Measurements from ENCODE around the gene HIC1. TPM values are rescaled to one million over a fixed set of nuclear protein-coding genes. Genes with fewer than 3 reads are reported as not detected.
"Not testable (repeated sequence)": the region's sequence is repeated elsewhere in the genome, so short reads cannot be mapped to it uniquely, and the experiment has no call there.

Gene HIC1
- total and polyA plus RNA-seq, 7 donors: 1.6 to 44.9 (median 10.4) TPM

GRCh38 chr17:2011411-2012371 is 43.2 kb upstream of the HIC1 start:
- Histone ChIP-seq H3K9me3 (peaks cover 0 to 4% (median 0%) of the 10 kb centered on the region in 4 donors), H3K4me1 (no peaks in the 10 kb centered on the region), H3K4me3 (no peak overlapping the region), H3K36me3 (no peaks in the 10 kb centered on the region), H3K27ac (peak overlapping the region; percentile 4 to 62 (median 24)), H3K27me3 (peaks cover 0 to 8% (median 0%) of the 10 kb centered on the region in 3 donors)
- DNase-seq: no peak
- TF ChIP-seq POLR2AphosphoS5 (IDR thresholded peaks at IDR 0.05) (no peak), CTCF (IDR thresholded peaks at IDR 0.05) (no peak), POLR2A (IDR thresholded peaks at IDR 0.05) (no peak), EP300 (IDR thresholded peaks at IDR 0.05) (no peak)
- 36 to 47% methylated on average over 24 of the region's 24 CpGs for WGBS, 2 donors
- intact Hi-C loops (cut with DNase I): no loop called here

- DNase-seq: no peak
- intact Hi-C loops (cut with DNase I): no loop called here
- peak overlapping the region in 2 of 4 donors; percentile 23 to 62 for H3K27ac ChIP-seq
- peaks cover 0 to 16% (median 0%) of the 10 kb centered on the region in 3 donors for H3K27me3 ChIP-seq
- no peaks in the 10 kb centered on the region for H3K36me3 ChIP-seq
- H3K4me3 ChIP-seq: no peak overlapping the region
- TF ChIP-seq POLR2AphosphoS5 (IDR thresholded peaks at IDR 0.05): no peak
- no peak for TF ChIP-seq EP300 (IDR thresholded peaks at IDR 0.05)
- TF ChIP-seq CTCF (IDR thresholded peaks at IDR 0.05): no peak
- TF ChIP-seq POLR2A (IDR thresholded peaks at IDR 0.05): no peak
- WGBS, 2 donors: 93 to 96% methylated on average over 4 of the region's 4 CpGs
- H3K9me3 ChIP-seq: peaks cover 0 to 4% (median 0%) of the 10 kb centered on the region in 4 donors
- no peaks in the 10 kb centered on the region for H3K4me1 ChIP-seq
Measured at GRCh38 chr17:2012499-2012898, 42.4 kb upstream of the HIC1 start.

GRCh38 chr17:2013220-2013993 is 41.5 kb upstream of the HIC1 start:
- DNase-seq; H3K36me3 ChIP-seq; H3K4me3 ChIP-seq; intact Hi-C loops (cut with DNase I); H3K27ac ChIP-seq; H3K4me1 ChIP-seq; H3K9me3 ChIP-seq: not testable (repeated sequence)
- 96 to 98% methylated on average over 6 of the region's 6 CpGs for WGBS, 2 donors
- H3K27me3 ChIP-seq: peaks cover 0 to 25% (median 0%) of the 10 kb centered on the region in 3 donors

- TF ChIP-seq CTCF (IDR thresholded peaks at IDR 0.05): no peak
- TF ChIP-seq POLR2AphosphoS5 (IDR thresholded peaks at IDR 0.05): no peak
- no peak for TF ChIP-seq POLR2A (IDR thresholded peaks at IDR 0.05)
- no peak for TF ChIP-seq EP300 (IDR thresholded peaks at IDR 0.05)
- WGBS, 2 donors: 98 to 100% methylated on average over 1 of the region's 1 CpG
- intact Hi-C loops (cut with DNase I): no loop called here
- Histone ChIP-seq H3K4me3 (no peak overlapping the region), H3K9me3 (peaks cover 0 to 4% (median 0%) of the 10 kb centered on the region in 4 donors), H3K36me3 (no peaks in the 10 kb centered on the region), H3K27ac (no peak overlapping the region), H3K4me1 (no peaks in the 10 kb centered on the region), H3K27me3 (peaks cover 0 to 28% (median 0%) of the 10 kb centered on the region in 3 donors)
- DNase-seq: no peak
Measured at GRCh38 chr17:2013994-2014317, 40.9 kb upstream of the HIC1 start.

- no peak overlapping the region for H3K4me3 ChIP-seq
- H3K9me3 ChIP-seq: peaks cover 0 to 4% (median 0%) of the 10 kb centered on the region in 4 donors
- H3K27me3 ChIP-seq: peaks cover 0 to 28% (median 0%) of the 10 kb centered on the region in 3 donors
- no peak for DNase-seq
- intact Hi-C loops (cut with DNase I): no loop called here
- no peak overlapping the region for H3K27ac ChIP-seq
- TF ChIP-seq CTCF (IDR thresholded peaks at IDR 0.05) (no peak), POLR2A (IDR thresholded peaks at IDR 0.05) (no peak), EP300 (IDR thresholded peaks at IDR 0.05) (no peak), POLR2AphosphoS5 (IDR thresholded peaks at IDR 0.05) (no peak)
- no peaks in the 10 kb centered on the region for H3K4me1 ChIP-seq
- WGBS, 2 donors: 86 to 91% methylated on average over 14 of the region's 14 CpGs
- H3K36me3 ChIP-seq: no peaks in the 10 kb centered on the region
Measured at GRCh38 chr17:2015314-2015713, 39.6 kb upstream of the HIC1 start.

All from sigmoid colon (tissue), 7 donors.